A549 (cell line): ENCODE measurements around the gene CRACDL.

Source experiments
- CTCF ChIP-seq: fragments of >200 bp; sonication (Bioruptor Twin); formaldehyde crosslinking; IDR thresholded peaks from 3 replicates; pipeline ENCODE4 v1.5.1; 2016
- HDAC2 ChIP-seq: fragments of 200-600 bp; sonication (generic); IDR thresholded peaks from 2 replicates; pipeline ENCODE4 v1.6.1; 2016
- JUNB ChIP-seq: fragments of >200 bp; sonication (Bioruptor Twin); formaldehyde crosslinking; IDR thresholded peaks from 2 replicates; pipeline ENCODE4 v1.6.1; 2016
- NPAS2 ChIP-seq: fragments of 250-450 bp; sonication (Bioruptor Pico); IDR thresholded peaks from 2 replicates; pipeline ENCODE4 v1.8.0; 2022; ENCODE audit warnings: mild to moderate bottlenecking, moderate library complexity, borderline replicate concordance
- POLR2A ChIP-seq: IDR thresholded peaks from 2 replicates; pipeline ENCODE4 v1.6.1; 2012; ENCODE audit warnings: mild to moderate bottlenecking, low read length
- RNF2 ChIP-seq: fragments of 200-600 bp; sonication (generic); IDR thresholded peaks from 2 replicates; pipeline ENCODE4 v1.6.1; 2016; ENCODE audit warnings: low read depth, mild to moderate bottlenecking, antibody characterized with exemption, moderate library complexity, borderline replicate concordance
- SMC3 ChIP-seq: fragments of >200 bp; sonication (Bioruptor Twin); formaldehyde crosslinking; IDR thresholded peaks from 3 replicates; pipeline ENCODE4 v1.6.1; 2018; ENCODE audit warnings: inconsistent platforms
- SREBF2 ChIP-seq: fragments of 450-650 bp; IDR thresholded peaks from 2 replicates; pipeline ENCODE4 v1.6.1; 2014; ENCODE audit warnings: mild to moderate bottlenecking, moderate library complexity
- ZFP36 ChIP-seq: fragments of 450-650 bp; IDR thresholded peaks from 2 replicates; pipeline ENCODE4 v1.6.1; 2014; ENCODE audit warnings: borderline replicate concordance; ENCODE audit not compliant: partially characterized antibody

- TF ChIP-seq SREBF2 (no peak), POLR2A (no peak), RNF2 (no peak), CTCF (no peak), SMC3 (no peak), NPAS2 (CRISPR knock-in tag) (no peak), HDAC2 (no peak), ZFP36 (no peak), JUNB (no peak)
Measured at GRCh38 chr2:98808546-98808945, 127.5 kb downstream of the CRACDL start.
